Hepatocyte (in vitro differentiated cells): ENCODE data around the gene ZFHX3.

ENCODE experiments used
- CTCF ChIP-seq: fragments of 200-600 bp; sonication (generic); IDR thresholded peaks from 2 replicates; pipeline ENCODE4 v1.5.1; 2016; ENCODE audit warnings: antibody characterized with exemption, mild to moderate bottlenecking; ENCODE audit not compliant: poor library complexity
- EZH2 ChIP-seq: fragments of 200-600 bp; sonication (generic); IDR thresholded peaks from 2 replicates; pipeline ENCODE4 v1.6.1; 2016; ENCODE audit warnings: antibody characterized with exemption, mild to moderate bottlenecking, borderline replicate concordance

GRCh38 chr16:73022534-73022933, 25.4 kb downstream of the ZFHX3 start:
- TF ChIP-seq CTCF (no peak), EZH2 (no peak)
